ENCODE results near the gene UQCC2. TPM values are rescaled to one million over a fixed set of nuclear protein-coding genes. Genes with fewer than 3 reads are reported as not detected.

Gene UQCC2
- total and polyA plus RNA-seq, 2 of the 4 experiments (the other 2 are of a cell fraction): 13.8 to 34.5 TPM

DNA sequence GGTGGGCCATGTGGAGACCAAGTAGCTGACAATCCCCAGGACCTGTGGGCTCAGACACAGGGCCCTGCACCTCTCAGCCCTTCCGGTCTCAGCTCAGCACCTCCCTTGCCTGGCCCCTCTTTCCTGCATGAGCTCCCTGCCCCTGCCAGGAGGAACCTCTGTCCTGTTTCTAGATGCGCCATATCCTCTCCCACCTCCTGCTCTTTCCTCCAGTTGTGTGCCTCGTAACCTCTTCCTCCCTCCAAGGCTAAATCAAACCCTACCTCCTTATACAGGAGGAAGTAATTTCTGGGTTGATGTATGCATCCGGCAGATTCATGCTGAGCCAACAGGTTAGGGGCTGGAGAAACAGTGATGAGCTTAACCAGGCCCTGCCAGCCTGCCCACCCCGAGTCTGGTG, 59.5 kb downstream of the UQCC2 start:
- Histone ChIP-seq H2AK5ac (ENCODE audit: low read depth, low read length) (no peak overlapping the region), H3K4me2 (ENCODE audit: low read depth, low read length) (no peak overlapping the region), H3K18ac (ENCODE audit: low read depth, low read length) (no peak overlapping the region), H4K8ac (ENCODE audit: low read depth in 2 of 2, low read length in 2 of 2) (no peak overlapping the region), H2BK120ac (ENCODE audit: low read depth, low read length) (no peak overlapping the region), H3K9me1 (ENCODE audit: insufficient read depth, low read length) (peaks cover 4% of the 10 kb centered on the region; the same call in 1 of the 2 replicates), H3K23ac (ENCODE audit: low read depth, low read length) (no peak overlapping the region), H3K79me1 (ENCODE audit: low read depth in 1 of 2, low read length in 2 of 2) (no peaks in the 10 kb centered on the region), H3K27ac (ENCODE audit: insufficient read depth, low read length) (no peak overlapping the region), H3K4ac (ENCODE audit: low read depth, low read length) (no peak overlapping the region), H3K4me1 (ENCODE audit: control insufficient read depth, insufficient read depth, low read length) (no peaks in the 10 kb centered on the region), H3K9ac (ENCODE audit: low read depth, low read length) (no peak overlapping the region), H2BK15ac (ENCODE audit: low read depth, low read length) (no peak overlapping the region), H4K5ac (ENCODE audit: low read depth, low read length) (no peak overlapping the region), H3K4me3 (ENCODE audit: insufficient read depth, low read depth, low read length) (no peak overlapping the region), H4K20me1 (ENCODE audit: insufficient read depth, low read length) (no peaks in the 10 kb centered on the region), H2BK5ac (ENCODE audit: low read depth, low read length, poor library complexity, severe bottlenecking) (no peak overlapping the region), H3K27me3 (ENCODE audit: control insufficient read depth, insufficient read depth, low read length) (no peaks in the 10 kb centered on the region), H2AK9ac (replicated peaks; ENCODE audit: low read depth, low read length, poor library complexity) (no peak overlapping the region), H2AFZ (replicated peaks; ENCODE audit: low read length, poor library complexity) (no peak overlapping the region), H3K56ac (ENCODE audit: extremely low read depth, insufficient read depth, low read length) (no peak overlapping the region), H3K14ac (replicated peaks; ENCODE audit: low read depth, low read length) (no peak overlapping the region), H2BK20ac (ENCODE audit: low read depth, low read length) (no peak overlapping the region), H4K91ac (ENCODE audit: insufficient read depth, low read depth, low read length) (no peak overlapping the region), H3K36me3 (ENCODE audit: control insufficient read depth, insufficient read depth, low read length) (no peaks in the 10 kb centered on the region), H3K9me3 (ENCODE audit: control insufficient read depth, insufficient read depth, low read length) (no peaks in the 10 kb centered on the region)
- in situ Hi-C loops (cut with MboI; ENCODE audit: low sequenced_read_pairs): no loop called here
- no CpG with 5 or more reads among the region's 5 CpGs for WGBS, 2 experiments (ENCODE audit: extremely low coverage in 2 of 2, insufficient read length in 1 of 2)
- intact Hi-C loops (cut with micrococcal nuclease): no loop called here
- POLR2A ChIA-PET (ENCODE audit: unreplicated experiment): no interaction called here
- ATAC-seq (ENCODE audit: low read depth) (no peak), DNase-seq (no peak)
- no TSS peak for BruUV-seq (replicated peaks)
- CTCF ChIA-PET: no interaction called here
- dilution Hi-C loops (cut with HindIII; ENCODE audit: low sequenced_read_pairs, unreplicated experiment): no loop called here
- TF ChIP-seq MXI1 (IDR thresholded peaks at IDR 0.05; ENCODE audit: borderline replicate concordance, low read depth, low read length) (no peak), MAZ (IDR thresholded peaks at IDR 0.05; ENCODE audit: borderline replicate concordance, low read depth, low read length) (no peak), RCOR1 (IDR thresholded peaks at IDR 0.05; ENCODE audit: insufficient replicate concordance, low read length) (no peak), BHLHE40 (IDR thresholded peaks at IDR 0.05; ENCODE audit: low read depth, low read length) (no peak), RFX5 (IDR thresholded peaks at IDR 0.05; ENCODE audit: low read depth, low read length) (no peak), POLR2A (IDR thresholded peaks at IDR 0.05; ENCODE audit: low read depth, low read length) (no peak), CHD1 (IDR thresholded peaks at IDR 0.05; ENCODE audit: low read depth, low read length) (no peak), NFE2L2 (IDR thresholded peaks at IDR 0.05; ENCODE audit: low read depth, low read length) (no peak), MAFK (IDR thresholded peaks at IDR 0.05; ENCODE audit: low read depth, low read length) (no peak), RAD21 (IDR thresholded peaks at IDR 0.05; ENCODE audit: low read length) (no peak), FOS (IDR thresholded peaks at IDR 0.05; ENCODE audit: low read depth, low read length) (no peak), SMC3 (IDR thresholded peaks at IDR 0.05; ENCODE audit: low read depth, low read length) (no peak), CEBPB (IDR thresholded peaks at IDR 0.05; ENCODE audit: low read depth, low read length) (no peak)
- TF ChIP-seq, protein P1, sequence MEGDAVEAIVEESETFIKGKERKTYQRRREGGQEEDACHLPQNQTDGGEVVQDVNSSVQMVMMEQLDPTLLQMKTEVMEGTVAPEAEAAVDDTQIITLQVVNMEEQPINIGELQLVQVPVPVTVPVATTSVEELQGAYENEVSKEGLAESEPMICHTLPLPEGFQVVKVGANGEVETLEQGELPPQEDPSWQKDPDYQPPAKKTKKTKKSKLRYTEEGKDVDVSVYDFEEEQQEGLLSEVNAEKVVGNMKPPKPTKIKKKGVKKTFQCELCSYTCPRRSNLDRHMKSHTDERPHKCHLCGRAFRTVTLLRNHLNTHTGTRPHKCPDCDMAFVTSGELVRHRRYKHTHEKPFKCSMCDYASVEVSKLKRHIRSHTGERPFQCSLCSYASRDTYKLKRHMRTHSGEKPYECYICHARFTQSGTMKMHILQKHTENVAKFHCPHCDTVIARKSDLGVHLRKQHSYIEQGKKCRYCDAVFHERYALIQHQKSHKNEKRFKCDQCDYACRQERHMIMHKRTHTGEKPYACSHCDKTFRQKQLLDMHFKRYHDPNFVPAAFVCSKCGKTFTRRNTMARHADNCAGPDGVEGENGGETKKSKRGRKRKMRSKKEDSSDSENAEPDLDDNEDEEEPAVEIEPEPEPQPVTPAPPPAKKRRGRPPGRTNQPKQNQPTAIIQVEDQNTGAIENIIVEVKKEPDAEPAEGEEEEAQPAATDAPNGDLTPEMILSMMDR (conservative IDR thresholded peaks at IDR 0.05; ENCODE audit: low read depth, low read length): no peak
- TF ChIP-seq, protein P2, sequence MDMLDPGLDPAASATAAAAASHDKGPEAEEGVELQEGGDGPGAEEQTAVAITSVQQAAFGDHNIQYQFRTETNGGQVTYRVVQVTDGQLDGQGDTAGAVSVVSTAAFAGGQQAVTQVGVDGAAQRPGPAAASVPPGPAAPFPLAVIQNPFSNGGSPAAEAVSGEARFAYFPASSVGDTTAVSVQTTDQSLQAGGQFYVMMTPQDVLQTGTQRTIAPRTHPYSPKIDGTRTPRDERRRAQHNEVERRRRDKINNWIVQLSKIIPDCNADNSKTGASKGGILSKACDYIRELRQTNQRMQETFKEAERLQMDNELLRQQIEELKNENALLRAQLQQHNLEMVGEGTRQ (IDR thresholded peaks at IDR 0.05; ENCODE audit: low read depth, low read length): no peak
- TF ChIP-seq, protein P3, sequence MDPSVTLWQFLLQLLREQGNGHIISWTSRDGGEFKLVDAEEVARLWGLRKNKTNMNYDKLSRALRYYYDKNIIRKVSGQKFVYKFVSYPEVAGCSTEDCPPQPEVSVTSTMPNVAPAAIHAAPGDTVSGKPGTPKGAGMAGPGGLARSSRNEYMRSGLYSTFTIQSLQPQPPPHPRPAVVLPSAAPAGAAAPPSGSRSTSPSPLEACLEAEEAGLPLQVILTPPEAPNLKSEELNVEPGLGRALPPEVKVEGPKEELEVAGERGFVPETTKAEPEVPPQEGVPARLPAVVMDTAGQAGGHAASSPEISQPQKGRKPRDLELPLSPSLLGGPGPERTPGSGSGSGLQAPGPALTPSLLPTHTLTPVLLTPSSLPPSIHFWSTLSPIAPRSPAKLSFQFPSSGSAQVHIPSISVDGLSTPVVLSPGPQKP (IDR thresholded peaks at IDR 0.05; ENCODE audit: borderline replicate concordance, low read depth, low read length): no peak

All from IMR-90 (cell line).